Measurements from ENCODE around the gene HTRA1.

Gene HTRA1

GRCh38 chr10:122521011-122521410 lies 59.7 kb downstream of the HTRA1 start:
- H3K4me3 ChIP-seq (ENCODE audit: low read depth, low read length): no peak overlapping the region
- no peak for TF ChIP-seq CTCF (IDR thresholded peaks at IDR 0.05; ENCODE audit: low read depth, low read length, missing control alignments)
- DNase-seq (ENCODE audit: low read depth): no peak
- in situ Hi-C loops (cut with HindIII; ENCODE audit: low sequenced_read_pairs): no loop called here

- in situ Hi-C loops (cut with HindIII; ENCODE audit: low sequenced_read_pairs): no loop called here
- no peak overlapping the region for H3K4me3 ChIP-seq (ENCODE audit: low read depth, low read length)
- TF ChIP-seq CTCF (IDR thresholded peaks at IDR 0.05; ENCODE audit: low read depth, low read length, missing control alignments): no peak
- no peak for DNase-seq (ENCODE audit: low read depth)
Measured at GRCh38 chr10:122524811-122525210, 63.5 kb downstream of the HTRA1 start.

DNA sequence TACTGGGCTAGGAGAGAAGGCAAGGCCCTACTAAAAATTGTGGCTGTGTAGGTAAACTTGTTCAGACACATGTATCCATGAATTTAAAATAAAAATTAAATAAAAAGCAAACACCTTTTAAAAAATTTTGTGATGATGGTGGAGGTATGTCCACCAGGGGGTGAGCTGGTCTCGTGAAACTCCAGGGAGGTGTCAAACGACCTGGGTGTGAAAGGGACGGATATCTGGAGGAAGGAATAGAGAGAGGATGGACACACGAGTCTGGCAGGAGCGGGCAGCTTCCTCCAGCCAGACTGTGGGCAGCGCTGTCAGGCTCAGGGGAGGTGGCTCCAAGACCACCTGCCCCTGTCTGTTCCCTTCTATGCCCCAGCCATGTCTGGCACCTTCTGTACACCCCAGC lies 64.4 kb downstream of the HTRA1 start:
- no peak for DNase-seq (ENCODE audit: low read depth)
- H3K4me3 ChIP-seq (ENCODE audit: low read depth, low read length): no peak overlapping the region
- in situ Hi-C loops (cut with HindIII; ENCODE audit: low sequenced_read_pairs): no loop called here
- TF ChIP-seq CTCF (IDR thresholded peaks at IDR 0.05; ENCODE audit: low read depth, low read length, missing control alignments): no peak

- H3K4me3 ChIP-seq (ENCODE audit: low read depth, low read length): no peak overlapping the region
- no peak for DNase-seq (ENCODE audit: low read depth)
- in situ Hi-C loops (cut with HindIII; ENCODE audit: low sequenced_read_pairs): no loop called here
- no peak for TF ChIP-seq CTCF (IDR thresholded peaks at IDR 0.05; ENCODE audit: low read depth, low read length, missing control alignments)
Measured at GRCh38 chr10:122526892-122527291, 65.5 kb downstream of the HTRA1 start.

- no peak for DNase-seq (ENCODE audit: low read depth)
- no peak overlapping the region for H3K4me3 ChIP-seq (ENCODE audit: low read depth, low read length)
- in situ Hi-C loops (cut with HindIII; ENCODE audit: low sequenced_read_pairs): no loop called here
- TF ChIP-seq CTCF (IDR thresholded peaks at IDR 0.05; ENCODE audit: low read depth, low read length, missing control alignments): no peak
Measured at GRCh38 chr10:122530177-122530576, 68.8 kb downstream of the HTRA1 start.

- no peak overlapping the region for H3K4me3 ChIP-seq (ENCODE audit: low read depth, low read length)
- in situ Hi-C loops (cut with HindIII; ENCODE audit: low sequenced_read_pairs): no loop called here
- DNase-seq (ENCODE audit: low read depth): no peak
- no peak for TF ChIP-seq CTCF (IDR thresholded peaks at IDR 0.05; ENCODE audit: low read depth, low read length, missing control alignments)
Measured at GRCh38 chr10:122531261-122531660, 69.9 kb downstream of the HTRA1 start.

- TF ChIP-seq CTCF (IDR thresholded peaks at IDR 0.05; ENCODE audit: low read depth, low read length, missing control alignments): no peak
- in situ Hi-C loops (cut with HindIII; ENCODE audit: low sequenced_read_pairs): no loop called here
- DNase-seq (ENCODE audit: low read depth): no peak
- no peak overlapping the region for H3K4me3 ChIP-seq (ENCODE audit: low read depth, low read length)
Measured at GRCh38 chr10:122531939-122532338, 70.6 kb downstream of the HTRA1 start.

Data from astrocyte of the cerebellum (primary cell).